DND-41 (cell line): ENCODE results near the gene DERL2.

Source experiments
- ATAC-seq: fragments of 200-7000 bp; cut with Tn5 transposase; 3 replicates; pipeline ENCODE4 v1.9.1; 2021; ENCODE audit warnings: low read depth; ENCODE audit not compliant: insufficient read depth
- DNase-seq: peaks from one replicate; pipeline ENCODE4 v3.0.0-alpha.2; 2020
- H2AFZ ChIP-seq: 2 replicates; pipeline ENCODE4 v1.6.0; 2012; ENCODE audit warnings: low read depth, low read length
- H3K27ac ChIP-seq: 2 replicates; pipeline ENCODE4 v1.5.1; 2012; ENCODE audit warnings: low read length, inconsistent platforms
- H3K27me3 ChIP-seq: fragments of 200-600 bp; sonication (generic); 2 replicates; pipeline ENCODE4 v1.6.0; 2012; ENCODE audit warnings: low read length, mild to moderate bottlenecking, inconsistent platforms; ENCODE audit not compliant: insufficient read depth, poor library complexity
- H3K36me3 ChIP-seq: 2 replicates; pipeline ENCODE4 v1.5.1; 2012; ENCODE audit warnings: low read length, inconsistent platforms; ENCODE audit not compliant: insufficient read depth
- H3K4me1 ChIP-seq: 2 replicates; pipeline ENCODE4 v1.5.1; 2012; ENCODE audit warnings: mild to moderate bottlenecking, low read length; ENCODE audit not compliant: insufficient read depth
- H3K4me2 ChIP-seq: 2 replicates; pipeline ENCODE4 v1.6.0; 2012; ENCODE audit warnings: mild to moderate bottlenecking, moderate library complexity, low read length, inconsistent platforms; ENCODE audit not compliant: insufficient read depth
- H3K4me3 ChIP-seq, 2 experiments: fragments of 200-600 bp in 1 of 2; shearing (Covaris generic) in 1 of 2; 2 replicates each; pipeline ENCODE4 v1.5.1; 2012 to 2016; ENCODE audit warnings: inconsistent platforms in 2 of 2, low read length in 2 of 2, mild to moderate bottlenecking in 2 of 2, low read depth in 1 of 2, moderate library complexity in 1 of 2
- H3K79me2 ChIP-seq: 2 replicates; pipeline ENCODE4 v1.6.0; 2012; ENCODE audit warnings: low read length, inconsistent platforms; ENCODE audit not compliant: insufficient read depth
- H3K9ac ChIP-seq: 2 replicates; pipeline ENCODE4 v1.6.0; 2012; ENCODE audit warnings: low read depth, mild to moderate bottlenecking, inconsistent platforms, low read length, moderate library complexity
- H3K9me3 ChIP-seq: 2 replicates; pipeline ENCODE4 v1.5.1; 2012; ENCODE audit warnings: low read length, moderate library complexity, mild to moderate bottlenecking, inconsistent platforms; ENCODE audit not compliant: insufficient read depth, severe bottlenecking
- H4K20me1 ChIP-seq: 2 replicates; pipeline ENCODE4 v1.6.0; 2012; ENCODE audit warnings: low read length; ENCODE audit not compliant: insufficient read depth
- CTCF ChIP-seq: IDR thresholded peaks from 2 replicates; pipeline ENCODE4 v1.5.1; 2012; ENCODE audit warnings: borderline replicate concordance, low read length, moderate library complexity, mild to moderate bottlenecking; ENCODE audit not compliant: poor library complexity, severe bottlenecking; ENCODE audit errors: extremely low read depth
- EZH2 ChIP-seq: IDR thresholded peaks from 3 replicates; pipeline ENCODE4 v1.6.1; 2012; ENCODE audit warnings: borderline replicate concordance, low read depth, mild to moderate bottlenecking, moderate library complexity, low read length, inconsistent platforms; ENCODE audit not compliant: severe bottlenecking

The DERL2 gene

GRCh38 chr17:5485270-5486205 is at the start of gene DERL2:
Gene DERL2 (minus strand): TSS chr17:5486178. CDS start chr17:5486161, 17 bp downstream.
- Histone ChIP-seq H3K79me2 (peaks cover 80% of the 10 kb centered on the region), H3K27ac (peak within 1 kb of the TSS; percentile 99), H3K4me3 (peak within 1 kb of the TSS; percentile 91 to 92), H3K9me3 (no peaks in the 10 kb centered on the region), H3K36me3 (peaks cover 77% of the 10 kb centered on the region), H3K9ac (peak within 1 kb of the TSS; percentile 93), H2AFZ (peak within 1 kb of the TSS; percentile 98), H3K4me2 (peak within 1 kb of the TSS; percentile 97), H3K27me3 (no peaks in the 10 kb centered on the region), H3K4me1 (peaks cover 46% of the 10 kb centered on the region), H4K20me1 (peaks cover 39% of the 10 kb centered on the region)
- no peak for DNase-seq
- TF ChIP-seq CTCF, result no peak
- TF ChIP-seq EZH2, result no peak
- peak; percentile 10 for ATAC-seq

GRCh38 chr17:5535436-5535835 is 49.5 kb upstream of the DERL2 start:
- no peaks in the 10 kb centered on the region for H3K79me2 ChIP-seq
- no peak overlapping the region for H3K4me3 ChIP-seq
- ATAC-seq, result no peak
- TF ChIP-seq CTCF, result no peak
- TF ChIP-seq EZH2, result no peak
- DNase-seq, result no peak
- no peaks in the 10 kb centered on the region for H3K4me1 ChIP-seq
- H3K27ac ChIP-seq, result no peak overlapping the region
- H2AFZ ChIP-seq, result no peak overlapping the region
- H4K20me1 ChIP-seq, result peaks cover 4% of the 10 kb centered on the region; the same call in 1 of the 2 replicates
- no peaks in the 10 kb centered on the region for H3K9me3 ChIP-seq
- no peak overlapping the region for H3K4me2 ChIP-seq
- peaks cover 17% of the 10 kb centered on the region for H3K36me3 ChIP-seq
- no peak overlapping the region for H3K9ac ChIP-seq
- no peaks in the 10 kb centered on the region for H3K27me3 ChIP-seq

- H3K27me3 ChIP-seq, result no peaks in the 10 kb centered on the region
- ATAC-seq (no peak), DNase-seq (no peak)
- H3K9me3 ChIP-seq, result no peaks in the 10 kb centered on the region
- H3K79me2 ChIP-seq, result no peaks in the 10 kb centered on the region
- TF ChIP-seq CTCF (no peak), EZH2 (no peak)
- no peaks in the 10 kb centered on the region for H3K4me1 ChIP-seq
- no peak overlapping the region for H3K4me2 ChIP-seq
- no peak overlapping the region for H2AFZ ChIP-seq
- peaks cover 4% of the 10 kb centered on the region; the same call in 1 of the 2 replicates for H4K20me1 ChIP-seq
- no peak overlapping the region for H3K27ac ChIP-seq
- peaks cover 16% of the 10 kb centered on the region for H3K36me3 ChIP-seq
- H3K4me3 ChIP-seq, result no peak overlapping the region
- no peak overlapping the region for H3K9ac ChIP-seq
Measured at GRCh38 chr17:5533486-5534315, 47.7 kb upstream of the DERL2 start.
